Parathyroid adenoma (tissue), 2 donors: ENCODE results near the gene CALHM4.
"Not testable (repeated sequence)": the region's sequence is repeated elsewhere in the genome, so short reads cannot be mapped to it uniquely, and the experiment has no call there.

Source experiments
- H2AFZ ChIP-seq: fragments of 300-600 bp; sonication (generic); one replicate; pipeline ENCODE4 v1.7.0; 2017; ENCODE audit warnings: antibody characterized with exemption, mild to moderate bottlenecking
- H3K27ac ChIP-seq: fragments of 300-600 bp; sonication (generic); one replicate; pipeline ENCODE4 v1.7.0; 2017
- H3K27me3 ChIP-seq: fragments of 300-600 bp; sonication (generic); one replicate; pipeline ENCODE4 v1.7.0; 2017; ENCODE audit warnings: low read length; ENCODE audit not compliant: control insufficient read depth, insufficient read depth
- H3K36me3 ChIP-seq: fragments of 300-600 bp; sonication (generic); one replicate; pipeline ENCODE4 v1.7.0; 2017; ENCODE audit warnings: low read length; ENCODE audit not compliant: control insufficient read depth, insufficient read depth
- H3K4me1 ChIP-seq: fragments of 300-600 bp; sonication (generic); one replicate; pipeline ENCODE4 v1.7.0; 2017; ENCODE audit warnings: control low read depth
- H3K4me2 ChIP-seq: fragments of 300-600 bp; sonication (generic); one replicate; pipeline ENCODE4 v1.7.0; 2017; ENCODE audit warnings: low read length
- H3K4me3 ChIP-seq: fragments of 300-600 bp; sonication (generic); one replicate; pipeline ENCODE4 v1.7.0; 2017; ENCODE audit warnings: low read depth, low read length
- H3K79me2 ChIP-seq: fragments of 300-600 bp; sonication (generic); one replicate; pipeline ENCODE4 v1.7.0; 2017; ENCODE audit warnings: control low read depth
- H3K9ac ChIP-seq: fragments of 300-600 bp; sonication (generic); one replicate; pipeline ENCODE4 v1.7.0; 2017; ENCODE audit warnings: mild to moderate bottlenecking
- H3K9me3 ChIP-seq: fragments of 300-600 bp; sonication (generic); one replicate; pipeline ENCODE4 v1.7.0; 2017; ENCODE audit warnings: low read length; ENCODE audit not compliant: control insufficient read depth
- CTCF ChIP-seq: fragments of 300-600 bp; sonication (generic); IDR thresholded peaks from one replicate; pipeline ENCODE4 v1.7.0; 2017; ENCODE audit warnings: antibody characterized with exemption, mild to moderate bottlenecking
- donor health status: primary hyperparathyroidism.

CALHM4 gene

DNA sequence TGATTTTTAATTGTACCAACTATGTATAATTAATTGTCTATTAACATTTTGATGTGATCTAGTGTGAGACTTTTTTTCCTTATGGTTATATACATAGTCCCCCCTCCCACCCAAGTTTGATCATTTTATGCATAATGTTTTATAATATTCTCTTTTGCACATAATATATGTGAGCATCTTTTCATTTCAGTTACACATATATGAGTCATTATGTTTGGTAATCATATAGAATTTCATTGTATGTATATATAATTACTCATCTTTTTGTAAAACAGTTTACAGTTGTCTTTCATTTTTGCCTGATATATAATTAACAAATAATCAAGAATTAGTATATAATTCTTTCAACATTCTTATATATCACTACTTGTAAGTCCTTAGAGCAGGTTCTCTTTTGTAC is 32.7 kb downstream of the CALHM4 start:
- no peak for TF ChIP-seq CTCF
- Histone ChIP-seq H3K9ac (no peak overlapping the region), H3K36me3 (no peaks in the 10 kb centered on the region), H3K4me3 (no peak overlapping the region), H3K4me1 (peaks cover 2% of the 10 kb centered on the region), H3K9me3 (no peaks in the 10 kb centered on the region), H2AFZ (no peak overlapping the region), H3K27ac (no peak overlapping the region), H3K4me2 (no peak overlapping the region), H3K27me3 (no peaks in the 10 kb centered on the region), H3K79me2 (peaks cover 3% of the 10 kb centered on the region)

DNA sequence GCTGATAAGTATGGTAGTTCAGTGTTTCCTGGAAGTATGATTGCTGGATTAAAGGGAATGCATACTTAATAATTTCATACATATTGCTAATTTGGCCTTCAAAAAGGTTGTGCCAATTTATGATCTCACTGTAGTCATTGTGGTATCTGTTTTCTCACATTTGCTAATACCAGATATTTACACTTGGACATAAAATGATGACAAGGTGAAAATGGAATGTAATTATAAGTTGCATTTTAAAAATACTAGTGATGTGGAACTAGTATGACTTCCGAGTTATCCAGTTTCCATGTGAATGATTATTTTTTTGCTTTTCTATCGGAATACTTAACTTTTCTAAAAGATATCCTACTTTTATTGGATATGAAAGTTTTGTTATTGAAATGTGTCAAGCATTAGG is 33.2 kb downstream of the CALHM4 start:
- no peak overlapping the region for H3K27ac ChIP-seq
- no peak overlapping the region for H3K9ac ChIP-seq
- no peaks in the 10 kb centered on the region for H3K27me3 ChIP-seq
- H3K36me3 ChIP-seq: no peaks in the 10 kb centered on the region
- peaks cover 2% of the 10 kb centered on the region for H3K4me1 ChIP-seq
- no peaks in the 10 kb centered on the region for H3K9me3 ChIP-seq
- H3K79me2 ChIP-seq: peaks cover 3% of the 10 kb centered on the region
- no peak overlapping the region for H3K4me2 ChIP-seq
- no peak for TF ChIP-seq CTCF
- H2AFZ ChIP-seq: no peak overlapping the region
- H3K4me3 ChIP-seq: no peak overlapping the region

DNA sequence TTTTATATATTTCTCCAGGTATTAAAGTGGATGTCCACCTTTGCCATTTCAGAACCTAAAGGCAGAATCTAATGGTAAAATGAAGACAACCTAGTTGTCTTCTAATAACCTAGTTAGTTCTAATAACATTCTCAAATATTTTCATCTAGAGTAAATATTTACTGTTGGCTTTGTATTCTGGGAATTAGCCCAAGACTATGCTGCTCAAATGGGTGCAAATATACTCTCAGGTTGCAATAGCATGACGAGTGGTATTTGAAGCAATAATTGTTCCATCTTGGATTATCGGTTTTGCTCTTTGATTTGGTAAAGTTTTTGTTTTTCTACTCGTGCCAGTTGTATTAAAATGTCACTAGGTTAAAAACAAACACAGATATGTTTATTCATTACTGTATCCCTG is 41.7 kb downstream of the CALHM4 start:
- Histone ChIP-seq H3K27me3 (no peaks in the 10 kb centered on the region), H2AFZ (no peak overlapping the region), H3K9ac (no peak overlapping the region), H3K79me2 (no peaks in the 10 kb centered on the region), H3K27ac (no peak overlapping the region), H3K9me3 (no peaks in the 10 kb centered on the region), H3K4me1 (no peaks in the 10 kb centered on the region), H3K36me3 (no peaks in the 10 kb centered on the region), H3K4me2 (no peak overlapping the region), H3K4me3 (no peak overlapping the region)
- TF ChIP-seq CTCF: no peak

DNA sequence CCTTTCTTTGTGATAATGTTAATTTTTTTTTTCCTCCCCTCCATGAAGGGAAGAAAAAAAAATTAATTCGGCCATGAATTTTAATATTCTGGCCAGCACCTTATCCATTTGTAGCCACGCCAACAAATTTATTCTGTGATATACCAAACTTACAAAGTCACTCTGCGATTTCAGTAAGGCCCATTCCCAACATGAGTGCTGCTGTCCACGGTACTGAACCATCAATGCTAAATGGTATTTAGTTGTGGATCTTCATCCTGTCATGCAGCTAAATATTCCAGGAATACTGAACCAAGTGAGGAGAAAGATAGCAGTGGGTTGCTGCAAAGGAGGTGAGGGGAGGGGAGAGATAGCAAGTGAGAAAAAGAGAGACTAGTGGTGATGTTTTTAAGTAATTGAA is 43.3 kb downstream of the CALHM4 start:
- H3K4me1 ChIP-seq: no peaks in the 10 kb centered on the region
- H3K27ac ChIP-seq: no peak overlapping the region
- TF ChIP-seq CTCF: no peak
- H3K79me2 ChIP-seq: no peaks in the 10 kb centered on the region
- H3K4me2 ChIP-seq: no peak overlapping the region
- no peaks in the 10 kb centered on the region for H3K36me3 ChIP-seq
- H2AFZ ChIP-seq: no peak overlapping the region
- no peak overlapping the region for H3K4me3 ChIP-seq
- H3K9ac ChIP-seq: no peak overlapping the region
- H3K9me3 ChIP-seq: no peaks in the 10 kb centered on the region
- no peaks in the 10 kb centered on the region for H3K27me3 ChIP-seq

DNA sequence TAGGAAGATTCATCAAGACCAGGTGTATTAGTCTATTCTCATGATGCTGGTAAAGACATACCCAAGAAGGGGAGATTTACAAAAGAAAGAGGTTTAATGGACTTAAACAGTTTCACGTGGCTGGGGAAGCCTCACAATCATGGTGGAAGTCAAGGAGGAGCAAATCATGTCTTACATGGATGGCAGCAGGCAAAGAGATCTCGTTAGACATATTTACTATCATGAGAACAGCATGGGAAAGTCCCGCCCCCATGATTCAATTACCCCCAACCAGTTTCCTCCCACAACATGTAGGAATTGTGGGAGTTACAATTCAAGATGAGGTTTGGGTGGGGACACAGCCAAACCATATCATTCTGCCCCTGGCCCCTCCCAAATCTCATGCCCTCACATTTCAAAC is 50.4 kb downstream of the CALHM4 start:
- not testable (repeated sequence) for H3K4me3 ChIP-seq, H3K27me3 ChIP-seq, H3K27ac ChIP-seq

DNA sequence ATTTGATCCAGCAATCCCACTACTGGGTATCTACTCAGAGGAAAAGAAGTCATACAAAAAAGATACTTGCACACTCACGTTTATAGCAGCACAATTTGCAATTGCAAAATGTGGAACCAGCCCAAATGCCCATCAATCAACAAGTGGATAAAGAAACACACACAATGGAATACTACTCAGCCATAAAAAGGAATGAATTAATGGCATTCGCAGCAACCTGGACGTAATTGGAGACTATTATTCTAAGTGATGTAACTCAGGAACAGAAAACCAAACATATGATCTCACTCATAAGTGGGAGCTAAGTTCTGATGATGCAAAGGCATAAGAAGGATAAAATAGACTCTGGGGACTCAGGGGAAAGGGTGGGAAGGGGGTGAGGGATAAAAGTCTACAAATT is 51.3 kb downstream of the CALHM4 start:
- H3K4me1 ChIP-seq, H3K27me3 ChIP-seq, H3K9ac ChIP-seq, H3K79me2 ChIP-seq, H3K9me3 ChIP-seq, H2AFZ ChIP-seq, H3K36me3 ChIP-seq, H3K4me3 ChIP-seq, H3K4me2 ChIP-seq, H3K27ac ChIP-seq: not testable (repeated sequence)

More for the DNA sequence above, 50.4 kb downstream of the CALHM4 start:
- not testable (repeated sequence) for H3K79me2 ChIP-seq, H3K36me3 ChIP-seq, H3K9me3 ChIP-seq, H3K4me2 ChIP-seq, H2AFZ ChIP-seq, H3K4me1 ChIP-seq, H3K9ac ChIP-seq
